H9 (cell line): Measurements from ENCODE around the gene BBS12. TPM values are rescaled to one million over a fixed set of nuclear protein-coding genes. Genes with fewer than 3 reads are reported as not detected.

Experiments
- DNase-seq: peaks from one replicate; pipeline ENCODE4 v3.0.0-alpha.2; 2017
- H2AFZ ChIP-seq: one replicate; pipeline ENCODE4 v1.6.1; 2013; ENCODE audit warnings: mild to moderate bottlenecking, low read length, control low read depth, moderate library complexity
- H2AK5ac ChIP-seq: 2 replicates; pipeline ENCODE4 v1.6.1; 2013; ENCODE audit warnings: low read length, control low read depth, mixed read lengths; ENCODE audit not compliant: insufficient read length
- H2BK120ac ChIP-seq: one replicate; pipeline ENCODE4 v1.6.1; 2013; ENCODE audit warnings: low read depth, mild to moderate bottlenecking, low read length, control low read depth, inconsistent platforms; ENCODE audit not compliant: poor library complexity, severe bottlenecking
- H2BK12ac ChIP-seq: 2 replicates; pipeline ENCODE4 v1.6.1; 2013; ENCODE audit warnings: low read length, control low read depth, mixed read lengths, low read depth; ENCODE audit not compliant: insufficient read length
- H2BK15ac ChIP-seq: 2 replicates; pipeline ENCODE4 v1.6.1; 2013; ENCODE audit warnings: low read depth, low read length, control low read depth
- H2BK20ac ChIP-seq: one replicate; pipeline ENCODE4 v1.6.1; 2013; ENCODE audit warnings: low read depth, mild to moderate bottlenecking, low read length, control low read depth, inconsistent platforms; ENCODE audit not compliant: poor library complexity, severe bottlenecking
- H2BK5ac ChIP-seq: 2 replicates; pipeline ENCODE4 v1.6.1; 2013; ENCODE audit warnings: low read length, control low read depth, mixed read lengths; ENCODE audit not compliant: insufficient read length
- H3K14ac ChIP-seq: 2 replicates; pipeline ENCODE4 v1.6.1; 2013; ENCODE audit warnings: low read length, control low read depth; ENCODE audit not compliant: insufficient read depth
- H3K18ac ChIP-seq: 2 replicates; pipeline ENCODE4 v1.6.1; 2013; ENCODE audit warnings: low read depth, mild to moderate bottlenecking, mixed read lengths, low read length, control low read depth; ENCODE audit not compliant: insufficient read length
- H3K23ac ChIP-seq: 2 replicates; pipeline ENCODE4 v1.6.1; 2013; ENCODE audit warnings: low read length, control low read depth, mixed read lengths, low read depth; ENCODE audit not compliant: insufficient read length
- H3K23me2 ChIP-seq: 2 replicates; pipeline ENCODE4 v1.6.1; 2013; ENCODE audit warnings: low read depth, mild to moderate bottlenecking, mixed read lengths, low read length, control low read depth; ENCODE audit not compliant: insufficient read length, poor library complexity, severe bottlenecking
- H3K27ac ChIP-seq: 2 replicates; pipeline ENCODE4 v1.5.1; 2013; ENCODE audit warnings: low read length, control low read depth, mixed read lengths, low read depth; ENCODE audit not compliant: insufficient read length
- H3K27me3 ChIP-seq: 2 replicates; pipeline ENCODE4 v1.6.1; 2013; ENCODE audit warnings: low read length, control low read depth, inconsistent platforms; ENCODE audit not compliant: insufficient read depth
- H3K4ac ChIP-seq: 2 replicates; pipeline ENCODE4 v1.6.1; 2013; ENCODE audit warnings: low read depth, mild to moderate bottlenecking, control low read depth, inconsistent platforms, low read length, moderate library complexity
- H3K4me1 ChIP-seq: 2 replicates; pipeline ENCODE4 v1.6.1; 2013; ENCODE audit warnings: low read length, control low read depth, inconsistent platforms; ENCODE audit not compliant: insufficient read depth
- H3K4me2 ChIP-seq: 2 replicates; pipeline ENCODE4 v1.6.1; 2013; ENCODE audit warnings: low read length, control low read depth, mixed read lengths; ENCODE audit not compliant: insufficient read length, insufficient read depth
- H3K56ac ChIP-seq: 2 replicates; pipeline ENCODE4 v1.6.1; 2013; ENCODE audit warnings: low read depth, mild to moderate bottlenecking, mixed read lengths, low read length, control low read depth; ENCODE audit not compliant: insufficient read length
- H3K79me1 ChIP-seq: 2 replicates; pipeline ENCODE4 v1.6.1; 2013; ENCODE audit warnings: low read depth, mild to moderate bottlenecking, moderate library complexity, low read length, control low read depth, inconsistent platforms; ENCODE audit not compliant: insufficient read depth, poor library complexity, severe bottlenecking
- H3K79me2 ChIP-seq: 2 replicates; pipeline ENCODE4 v1.6.1; 2013; ENCODE audit warnings: low read length, control low read depth, inconsistent platforms; ENCODE audit not compliant: insufficient read depth
- H3K9ac ChIP-seq: 2 replicates; pipeline ENCODE4 v1.6.1; 2013; ENCODE audit warnings: low read length, control low read depth, mixed read lengths; ENCODE audit not compliant: insufficient read length; ENCODE audit errors: extremely low read depth
- H3K9me3 ChIP-seq: one replicate; pipeline ENCODE4 v1.6.1; 2013; ENCODE audit warnings: low read depth, low read length, inconsistent platforms; ENCODE audit not compliant: control insufficient read depth
- H3T11ph ChIP-seq: one replicate; pipeline ENCODE4 v1.6.1; 2013; ENCODE audit warnings: mild to moderate bottlenecking, low read length, control low read depth, inconsistent platforms
- H4K20me1 ChIP-seq: one replicate; pipeline ENCODE4 v1.6.1; 2013; ENCODE audit not compliant: control insufficient read depth, insufficient read length, insufficient read depth
- H4K5ac ChIP-seq: 2 replicates; pipeline ENCODE4 v1.6.1; 2013; ENCODE audit warnings: low read depth, mild to moderate bottlenecking, mixed read lengths, low read length, control low read depth; ENCODE audit not compliant: insufficient read length
- H4K8ac ChIP-seq: replicated peaks from 2 replicates; pipeline ENCODE4 v1.6.1; 2013; ENCODE audit warnings: low read length, control low read depth, mixed read lengths, low read depth; ENCODE audit not compliant: insufficient read length
- H4K91ac ChIP-seq: 2 replicates; pipeline ENCODE4 v1.6.1; 2013; ENCODE audit warnings: low read depth, mild to moderate bottlenecking, moderate library complexity, mixed read lengths, low read length, control low read depth; ENCODE audit not compliant: insufficient read length
- H3K27ac Mint-ChIP-seq, 3 experiments: 2 replicates in 2 of 3; 3 replicates in 1 of 3; pipeline ENCODE4 v1.8.0; 2020 to 2021; ENCODE audit warnings: mixed read lengths in 3 of 3, mild to moderate bottlenecking in 1 of 3, moderate library complexity in 1 of 3
- H3K27me3 Mint-ChIP-seq: 2 replicates; pipeline ENCODE4 v1.8.0; 2021; ENCODE audit warnings: low read depth, mild to moderate bottlenecking, moderate library complexity, mixed read lengths
- H3K36me3 Mint-ChIP-seq, 3 experiments: 2 replicates in 2 of 3; 3 replicates in 1 of 3; pipeline ENCODE4 v1.8.0; 2020 to 2021; ENCODE audit warnings: low read depth in 3 of 3, mixed read lengths in 3 of 3; ENCODE audit not compliant: insufficient read depth in 1 of 3
- H3K4me1 Mint-ChIP-seq, 2 experiments: 2 replicates each; pipeline ENCODE4 v1.8.0; 2020; ENCODE audit warnings: mixed read lengths in 2 of 2
- H3K4me3 Mint-ChIP-seq, 2 experiments: 2 replicates in 1 of 2; 3 replicates in 1 of 2; pipeline ENCODE4 v1.8.0; 2020 to 2021; ENCODE audit warnings: mild to moderate bottlenecking in 2 of 2, mixed read lengths in 2 of 2, moderate library complexity in 1 of 2
- H3K9me3 Mint-ChIP-seq, 2 experiments: 2 replicates in 1 of 2; 3 replicates in 1 of 2; pipeline ENCODE4 v1.8.0; 2020; ENCODE audit warnings: mild to moderate bottlenecking in 2 of 2, mixed read lengths in 2 of 2, moderate library complexity in 1 of 2
- CTCF ChIP-seq: fragments of 200-600 bp; sonication (generic); conservative IDR thresholded peaks from 3 replicates; pipeline ENCODE4 v1.8.0; 2021; ENCODE audit warnings: antibody characterized with exemption, mild to moderate bottlenecking
- WGBS: extraction: QIAGEN DNeasy Blood & Tissue Kit; methylation state at CpG from one replicate; pipeline ENCODE4 v1.1.7; 2013; ENCODE audit warnings: missing lambda C conversion rate, low lambda C conversion rate, mixed read lengths; ENCODE audit not compliant: insufficient read length; ENCODE audit errors: extremely low coverage; 5-methylcytosine and 5-hydroxymethylcytosine counted together
- total RNA-seq: library from RNA; stranded (reverse); gene quantifications from 2 replicates; pipeline ENCODE4 v1.2.1, GENCODE V29; 2021

BBS12 gene
- total RNA-seq, 1 experiment from 2014 or later = 1.2 TPM

DNA sequence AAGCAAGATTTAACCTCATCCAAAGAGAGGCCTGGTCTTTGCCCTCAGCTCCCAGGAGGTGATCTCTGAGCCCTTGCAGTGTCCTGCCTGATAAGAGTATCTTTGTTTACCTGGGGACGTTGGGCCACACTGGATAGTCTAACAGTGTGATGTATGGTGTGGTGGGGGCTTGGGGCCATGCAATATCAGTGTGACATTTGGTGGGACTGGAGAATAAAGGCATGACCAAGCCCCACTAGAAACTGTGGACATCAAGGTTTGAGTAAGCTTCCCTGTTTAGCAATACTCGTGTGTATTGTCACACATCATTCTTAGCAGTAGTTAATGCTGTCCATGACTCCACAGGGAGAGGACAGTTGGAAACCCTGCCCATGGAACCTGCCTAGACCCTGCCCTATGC, 34.4 kb downstream of the BBS12 start:
- H2BK5ac ChIP-seq = no peak overlapping the region
- no peaks in the 10 kb centered on the region for H3K9me3 ChIP-seq
- no peaks in the 10 kb centered on the region for H3K9me3 Mint-ChIP-seq
- no peak overlapping the region for H2AFZ ChIP-seq
- no peak overlapping the region for H3K14ac ChIP-seq
- H3K9ac ChIP-seq = no peak overlapping the region
- no peak overlapping the region for H2BK20ac ChIP-seq
- no peak overlapping the region for H2BK12ac ChIP-seq
- H2BK120ac ChIP-seq = no peak overlapping the region
- H3K27ac Mint-ChIP-seq = no peak overlapping the region
- no peak overlapping the region for H3K23ac ChIP-seq
- no peak for DNase-seq
- no peaks in the 10 kb centered on the region for H3K36me3 Mint-ChIP-seq
- no peak overlapping the region for H3K56ac ChIP-seq
- H3K27me3 Mint-ChIP-seq = no peaks in the 10 kb centered on the region
- no peak overlapping the region for H4K8ac ChIP-seq
- H3K23me2 ChIP-seq = no peaks in the 10 kb centered on the region
- no peaks in the 10 kb centered on the region for H4K20me1 ChIP-seq
- H2BK15ac ChIP-seq = no peak overlapping the region
- peaks cover 41 to 50% of the 10 kb centered on the region in 2 experiments for H3K4me1 Mint-ChIP-seq
- no peaks in the 10 kb centered on the region for H3K79me2 ChIP-seq
- no peak overlapping the region for H3T11ph ChIP-seq
- H4K5ac ChIP-seq = no peak overlapping the region
- peaks cover 6% of the 10 kb centered on the region for H3K4me1 ChIP-seq
- H2AK5ac ChIP-seq = no peak overlapping the region
- no peaks in the 10 kb centered on the region for H3K79me1 ChIP-seq
- H3K4me3 Mint-ChIP-seq = no peak overlapping the region
- H3K4ac ChIP-seq = no peak overlapping the region
- no peak for TF ChIP-seq CTCF
- no peak overlapping the region for H3K4me2 ChIP-seq
- no peak overlapping the region for H4K91ac ChIP-seq
- no peak overlapping the region for H3K27ac ChIP-seq
- no peaks in the 10 kb centered on the region for H3K27me3 ChIP-seq
- no CpG with 5 or more reads among the region's 2 CpGs for WGBS
- H3K18ac ChIP-seq = no peak overlapping the region
